Peyer's patch (tissue), 4 donors: ENCODE measurements around the gene CYTIP.

Experiments used
- CTCF ChIP-seq, 6 experiments: fragments of 450-650 bp in 4 of 6; fragments of 200-600 bp in 2 of 6; sonication (generic) in 1 of 6; IDR thresholded peaks; one replicate each; pipeline ENCODE4 v1.5.1; 2017 to 2019; ENCODE audit warnings: antibody characterized with exemption in 6 of 6, mild to moderate bottlenecking in 3 of 6, moderate library complexity in 1 of 6
- POLR2A ChIP-seq, 2 donors: fragments of 450-650 bp; IDR thresholded peaks; one replicate each; pipeline ENCODE4 v1.5.1; 2017; ENCODE audit warnings: antibody characterized with exemption in 2 of 2, mild to moderate bottlenecking in 2 of 2, moderate library complexity in 2 of 2

- TF ChIP-seq CTCF (IDR thresholded peaks at IDR 0.05) = no peak
- TF ChIP-seq POLR2A (IDR thresholded peaks at IDR 0.05) = no peak
Observed at GRCh38 chr2:157395811-157396210, 48.1 kb downstream of the CYTIP start.
